ENCODE results near the gene ST6GALNAC6. TPM values are rescaled to one million over a fixed set of nuclear protein-coding genes. Genes with fewer than 3 reads are reported as not detected.

The ST6GALNAC6 gene
- total and polyA plus RNA-seq, 2 donors (not counting 1 experiment from before 2014, with no cell fraction given): 68.0 to 126 TPM

- intact Hi-C loops (cut with micrococcal nuclease): loop anchor here (2.0 kb wide), 1 partner anchor 42 kb away; no protein-coding TSS in a partner anchor
- ChIA-PET CTCF (interaction anchor here (0.8 to 5.8 kb wide), 5 partner anchors 12 to 130 kb away, joined by 3 to 81 read pairs (median 4); partner anchors contain the start of genes CDK9 and ST6GALNAC4), POLR2A (interaction anchor here (0.5 to 12.6 kb wide), 4 partner anchors 11 to 257 kb away, joined by 3 to 228 read pairs (median 4); partner anchors contain the start of gene ST6GALNAC4)
- H3K9me3 Mint-ChIP-seq (ENCODE audit: insufficient read depth): no peaks in the 10 kb centered on the region
- 36% methylated on average over 11 of the region's 12 CpGs for WGBS (ENCODE audit: insufficient coverage)
- H3K4me2 ChIP-seq (replicated peaks; ENCODE audit: low read depth, low read length, poor library complexity, severe bottlenecking): peak overlapping the region; percentile 92
- H3K27me3 Mint-ChIP-seq: no peaks in the 10 kb centered on the region
- H3K4me3 ChIP-seq (ENCODE audit: control extremely low read depth in 1 of 5, extremely low read depth in 1 of 5, insufficient read depth in 1 of 5, low read depth in 2 of 5, low read length in 4 of 5): peak overlapping the region in 4 of 5 experiments; percentile 27 to 63 (median 33)
- H3K79me2 ChIP-seq (ENCODE audit: control insufficient read depth, insufficient read depth, low read length): peaks cover 16% of the 10 kb centered on the region
- peak overlapping the region; percentile 70 for H3K9ac ChIP-seq (ENCODE audit: low read length)
- peak overlapping the region; percentile 39 for H2AFZ ChIP-seq (ENCODE audit: insufficient read depth, low read depth, low read length, poor library complexity, severe bottlenecking)
- H3K4me1 ChIP-seq (ENCODE audit: control insufficient read depth in 2 of 2, insufficient read depth in 2 of 2, low read length in 2 of 2): peaks cover 57 to 84% of the 10 kb centered on the region in 2 donors
- H3K27ac Mint-ChIP-seq: peak overlapping the region; percentile 100
- no peaks in the 10 kb centered on the region for H3K9me3 ChIP-seq (ENCODE audit: control extremely low read depth in 1 of 3, control insufficient read depth in 2 of 3, insufficient read depth in 1 of 3, low read length in 2 of 3)
- no peak for DNase-seq
- H3K4me1 Mint-ChIP-seq: peaks cover 62% of the 10 kb centered on the region
- H3K27ac ChIP-seq (ENCODE audit: low read length in 2 of 2): peak overlapping the region; percentile 96 to 100
- H3K4me3 Mint-ChIP-seq: peak overlapping the region; percentile 92
- ATAC-seq (ENCODE audit: low read depth): no peak
- H4K20me1 ChIP-seq (ENCODE audit: control insufficient read depth, insufficient read depth, low read length, poor library complexity, severe bottlenecking): no peaks in the 10 kb centered on the region
- H3K36me3 ChIP-seq (replicated peaks in 1 of 2; ENCODE audit: control extremely low read depth in 1 of 2, control insufficient read depth in 1 of 2, extremely low read depth in 1 of 2, insufficient read depth in 2 of 2, low read length in 1 of 2): peaks cover 0 to 17% of the 10 kb centered on the region in 2 experiments
- TF ChIP-seq CTCF (IDR thresholded peaks at IDR 0.05) (no peak), EZH2 (IDR thresholded peaks at IDR 0.05; ENCODE audit: borderline replicate concordance, insufficient read depth, low read depth, low read length, poor library complexity, severe bottlenecking) (no peak)
- H3K27me3 ChIP-seq (replicated peaks in 1 of 4; ENCODE audit: control extremely low read depth in 1 of 4, control insufficient read depth in 3 of 4, insufficient read depth in 4 of 4, low read length in 3 of 4): no peaks in the 10 kb centered on the region
Measured at GRCh38 chr9:127904561-127905003, 5.2 kb upstream of the ST6GALNAC6 start.

Data from B cell (primary cell).